Activated CD8-positive, alpha-beta T cell treated with anti-CD3 and anti-CD28 coated beads for 36 hours (primary cell): Measurements from ENCODE around the gene COBLL1. TPM values are rescaled to one million over a fixed set of nuclear protein-coding genes. Genes with fewer than 3 reads are reported as not detected.

Source experiments
- ATAC-seq: fragments of 200-7000 bp; cut with Tn5 transposase; one replicate; pipeline ENCODE4 v1.10.0; 2021; ENCODE audit warnings: mild to moderate bottlenecking, moderate library complexity
- CTCF ChIA-PET: fragments of 350-600 bp; sonication (Branson Sonifier 250); formaldehyde crosslinking; loops from one replicate; lab custom pipeline; 2021; ENCODE audit warnings: antibody characterized with exemption; lab: Charles Lee
- POLR2A ChIA-PET: fragments of 350-600 bp; sonication (Branson Sonifier 250); formaldehyde crosslinking; loops from one replicate; lab custom pipeline; 2021; ENCODE audit warnings: antibody characterized with exemption; lab: Charles Lee
- DNase-seq: peaks from one replicate; pipeline ENCODE4 v3.0.0-alpha.2; 2020
- H3K27ac Mint-ChIP-seq: one replicate; pipeline ENCODE4 v1.8.0; 2021; ENCODE audit warnings: mild to moderate bottlenecking, mixed read lengths
- H3K27me3 Mint-ChIP-seq: one replicate; pipeline ENCODE4 v1.8.0; 2021; ENCODE audit warnings: mixed read lengths
- H3K36me3 Mint-ChIP-seq: one replicate; pipeline ENCODE4 v1.8.0; 2021; ENCODE audit warnings: low read depth, mixed read lengths
- H3K4me1 Mint-ChIP-seq: one replicate; pipeline ENCODE4 v1.8.0; 2021; ENCODE audit warnings: low read depth, mixed read lengths
- H3K4me3 Mint-ChIP-seq: one replicate; pipeline ENCODE4 v1.8.0; 2021; ENCODE audit warnings: mild to moderate bottlenecking, moderate library complexity, mixed read lengths
- H3K9me3 Mint-ChIP-seq: one replicate; pipeline ENCODE4 v1.8.0; 2021; ENCODE audit warnings: mixed read lengths
- intact Hi-C: fragments of 100-400 bp; cut with micrococcal nuclease; formaldehyde crosslinking; loops from one replicate; pipeline ENCODE4 v1.10.0; 2022
- total RNA-seq, 2 experiments: library from RNA; stranded (reverse); gene quantifications; one replicate each; pipeline ENCODE4 v1.2.3, GENCODE V29; 2021
- TF ChIP-seq, protein P1 (sequence below): fragments of 200-600 bp; IDR thresholded peaks from one replicate; pipeline ENCODE4 v1.8.0; 2022; ENCODE audit warnings: antibody characterized with exemption, mild to moderate bottlenecking

Gene COBLL1
- total RNA-seq, 2 experiments from 2014 or later, result 0.36 to 0.68 TPM

DNA sequence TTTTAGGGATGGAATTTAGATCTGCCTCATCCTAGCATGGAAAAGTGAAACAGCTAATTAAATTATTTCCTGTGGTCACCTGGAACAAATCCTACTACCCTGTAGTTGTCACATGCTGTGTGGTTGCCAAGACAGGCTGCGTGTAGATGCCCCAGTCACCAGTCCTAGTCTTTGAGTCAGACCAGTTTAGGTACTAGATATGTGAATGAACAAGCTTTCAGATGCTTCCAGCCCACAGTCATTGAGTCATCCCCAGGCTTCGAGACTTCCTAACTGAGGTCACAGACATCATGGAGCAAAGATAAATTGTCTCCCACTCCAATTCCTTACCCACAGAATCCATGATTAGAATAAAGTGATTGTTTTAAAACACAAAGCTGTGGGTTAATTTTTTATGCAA lies 184.5 kb downstream of the COBLL1 start:
- Mint-ChIP-seq H3K27ac (no peak overlapping the region), H3K4me3 (no peak overlapping the region), H3K36me3 (no peaks in the 10 kb centered on the region), H3K4me1 (no peaks in the 10 kb centered on the region), H3K27me3 (no peaks in the 10 kb centered on the region), H3K9me3 (peaks cover under 1% of the 10 kb centered on the region)
- ATAC-seq, result no peak
- ChIA-PET CTCF (no interaction called here), POLR2A (no interaction called here)
- no peak for DNase-seq
- TF ChIP-seq, protein P1, sequence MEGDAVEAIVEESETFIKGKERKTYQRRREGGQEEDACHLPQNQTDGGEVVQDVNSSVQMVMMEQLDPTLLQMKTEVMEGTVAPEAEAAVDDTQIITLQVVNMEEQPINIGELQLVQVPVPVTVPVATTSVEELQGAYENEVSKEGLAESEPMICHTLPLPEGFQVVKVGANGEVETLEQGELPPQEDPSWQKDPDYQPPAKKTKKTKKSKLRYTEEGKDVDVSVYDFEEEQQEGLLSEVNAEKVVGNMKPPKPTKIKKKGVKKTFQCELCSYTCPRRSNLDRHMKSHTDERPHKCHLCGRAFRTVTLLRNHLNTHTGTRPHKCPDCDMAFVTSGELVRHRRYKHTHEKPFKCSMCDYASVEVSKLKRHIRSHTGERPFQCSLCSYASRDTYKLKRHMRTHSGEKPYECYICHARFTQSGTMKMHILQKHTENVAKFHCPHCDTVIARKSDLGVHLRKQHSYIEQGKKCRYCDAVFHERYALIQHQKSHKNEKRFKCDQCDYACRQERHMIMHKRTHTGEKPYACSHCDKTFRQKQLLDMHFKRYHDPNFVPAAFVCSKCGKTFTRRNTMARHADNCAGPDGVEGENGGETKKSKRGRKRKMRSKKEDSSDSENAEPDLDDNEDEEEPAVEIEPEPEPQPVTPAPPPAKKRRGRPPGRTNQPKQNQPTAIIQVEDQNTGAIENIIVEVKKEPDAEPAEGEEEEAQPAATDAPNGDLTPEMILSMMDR, result no peak
- intact Hi-C loops, result no loop called here

- DNase-seq, result no peak
- POLR2A ChIA-PET, result no interaction called here
- Mint-ChIP-seq H3K9me3 (peaks cover 4% of the 10 kb centered on the region), H3K36me3 (no peaks in the 10 kb centered on the region), H3K4me1 (no peaks in the 10 kb centered on the region), H3K27me3 (no peaks in the 10 kb centered on the region), H3K27ac (no peak overlapping the region), H3K4me3 (no peak overlapping the region)
- CTCF ChIA-PET, result no interaction called here
- intact Hi-C loops, result no loop called here
- no peak for ATAC-seq
- TF ChIP-seq, protein P1, result no peak
These were observed 185.9 kb downstream of the COBLL1 start for GRCh38 chr2:164655750-164656149.

GRCh38 chr2:164655336-164655735 lies 186.3 kb downstream of the COBLL1 start:
- ATAC-seq (no peak), DNase-seq (no peak)
- Mint-ChIP-seq H3K27ac (no peak overlapping the region), H3K4me3 (no peak overlapping the region), H3K4me1 (no peaks in the 10 kb centered on the region), H3K36me3 (no peaks in the 10 kb centered on the region), H3K27me3 (no peaks in the 10 kb centered on the region), H3K9me3 (peaks cover 7% of the 10 kb centered on the region)
- intact Hi-C loops, result no loop called here
- ChIA-PET POLR2A (no interaction called here), CTCF (no interaction called here)
- TF ChIP-seq, protein P1, result no peak

DNA sequence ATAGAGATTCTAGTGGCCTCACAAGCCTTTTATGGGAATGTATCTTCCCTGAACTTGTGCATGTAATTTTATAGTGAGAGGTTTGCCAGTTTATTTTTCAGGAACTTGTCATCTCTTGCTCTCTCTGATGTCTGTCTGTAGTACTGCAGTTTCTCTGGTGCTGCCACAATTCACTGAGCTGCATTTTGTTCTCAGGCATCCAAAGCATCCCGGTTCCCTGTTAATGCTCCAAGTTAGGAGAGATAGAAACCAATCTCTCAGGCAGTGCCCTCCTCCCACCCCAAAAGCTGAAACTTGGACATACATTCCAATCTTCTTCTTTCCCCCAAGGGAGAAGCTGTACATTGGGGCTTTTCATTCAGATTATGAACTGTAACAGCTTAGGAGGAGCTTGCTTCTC lies 190.3 kb downstream of the COBLL1 start:
- no peaks in the 10 kb centered on the region for H3K4me1 Mint-ChIP-seq
- DNase-seq (no peak), ATAC-seq (no peak)
- no peak overlapping the region for H3K4me3 Mint-ChIP-seq
- intact Hi-C loops, result no loop called here
- no peak overlapping the region for H3K27ac Mint-ChIP-seq
- H3K9me3 Mint-ChIP-seq, result peaks cover 20% of the 10 kb centered on the region
- ChIA-PET POLR2A (no interaction called here), CTCF (no interaction called here)
- TF ChIP-seq, protein P1, result no peak
- H3K36me3 Mint-ChIP-seq, result no peaks in the 10 kb centered on the region
- H3K27me3 Mint-ChIP-seq, result no peaks in the 10 kb centered on the region

GRCh38 chr2:164644036-164644700 lies 197.5 kb downstream of the COBLL1 start:
- DNase-seq, result no peak
- ChIA-PET POLR2A (no interaction called here), CTCF (no interaction called here)
- Mint-ChIP-seq H3K36me3 (no peaks in the 10 kb centered on the region), H3K4me1 (no peaks in the 10 kb centered on the region), H3K4me3 (no peak overlapping the region), H3K9me3 (peaks cover 4% of the 10 kb centered on the region), H3K27me3 (no peaks in the 10 kb centered on the region), H3K27ac (no peak overlapping the region)
- intact Hi-C loops, result no loop called here
- TF ChIP-seq, protein P1, result no peak
- no peak for ATAC-seq
